Activated naive CD4-positive, alpha-beta T cell treated with anti-CD3 and anti-CD28 coated beads, Interleukin-2, amount 50 U/mL, for 16 hours (primary cell): Measurements from ENCODE around the gene CEMP1.

Experiments
- DNase-seq: peaks from one replicate; pipeline ENCODE4 v3.0.0-alpha.2; 2020

CEMP1 gene

GRCh38 chr16:2518823-2519710 is 12.1 kb downstream of the CEMP1 start:
- no peak for DNase-seq

- no peak for DNase-seq
Measured at GRCh38 chr16:2517954-2518605, 13.1 kb downstream of the CEMP1 start.

DNA sequence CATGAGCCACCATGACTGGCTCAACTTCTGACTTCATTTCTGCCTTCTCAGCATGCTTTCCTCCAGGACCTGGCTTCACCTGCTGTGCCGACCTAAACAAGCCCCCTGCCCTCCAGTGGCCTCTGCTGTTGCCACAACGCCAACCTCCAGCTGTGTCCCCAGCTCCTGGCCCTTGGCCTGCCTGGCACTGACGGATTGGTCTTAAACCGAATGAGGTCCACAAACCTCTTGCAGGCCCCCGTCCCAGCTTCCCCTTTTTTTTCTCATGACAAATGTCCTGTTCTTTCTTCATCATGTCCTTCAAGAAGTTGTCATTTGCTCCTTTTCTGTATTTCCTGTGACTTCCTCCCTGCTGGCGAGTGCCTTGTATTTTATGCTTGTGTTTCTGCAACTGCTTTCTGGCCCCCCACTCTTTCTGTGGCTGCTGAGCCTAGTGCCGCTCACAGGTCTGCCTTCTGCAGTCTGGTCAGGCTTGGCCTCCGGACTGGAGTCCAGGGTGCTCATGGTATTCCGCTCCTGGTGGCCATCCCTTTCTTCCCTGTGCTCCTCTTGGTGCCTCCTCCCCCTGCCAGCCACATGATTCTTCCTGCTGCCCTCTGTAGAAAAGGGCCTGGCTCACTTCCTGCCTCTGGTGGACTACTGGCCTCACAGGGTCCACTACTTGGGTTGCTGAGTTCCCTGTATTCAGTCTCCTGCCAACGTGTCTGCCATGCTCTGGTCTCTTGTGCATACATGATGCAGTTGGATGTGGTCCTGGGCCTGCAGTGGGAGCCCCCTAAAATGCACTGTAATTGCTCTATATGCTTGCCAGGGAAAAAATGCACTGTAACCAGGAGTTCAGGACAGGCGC is 14.6 kb downstream of the CEMP1 start:
- DNase-seq: no peak

- DNase-seq: no peak
Measured at GRCh38 chr16:2515180-2515851, 15.9 kb downstream of the CEMP1 start.

DNA sequence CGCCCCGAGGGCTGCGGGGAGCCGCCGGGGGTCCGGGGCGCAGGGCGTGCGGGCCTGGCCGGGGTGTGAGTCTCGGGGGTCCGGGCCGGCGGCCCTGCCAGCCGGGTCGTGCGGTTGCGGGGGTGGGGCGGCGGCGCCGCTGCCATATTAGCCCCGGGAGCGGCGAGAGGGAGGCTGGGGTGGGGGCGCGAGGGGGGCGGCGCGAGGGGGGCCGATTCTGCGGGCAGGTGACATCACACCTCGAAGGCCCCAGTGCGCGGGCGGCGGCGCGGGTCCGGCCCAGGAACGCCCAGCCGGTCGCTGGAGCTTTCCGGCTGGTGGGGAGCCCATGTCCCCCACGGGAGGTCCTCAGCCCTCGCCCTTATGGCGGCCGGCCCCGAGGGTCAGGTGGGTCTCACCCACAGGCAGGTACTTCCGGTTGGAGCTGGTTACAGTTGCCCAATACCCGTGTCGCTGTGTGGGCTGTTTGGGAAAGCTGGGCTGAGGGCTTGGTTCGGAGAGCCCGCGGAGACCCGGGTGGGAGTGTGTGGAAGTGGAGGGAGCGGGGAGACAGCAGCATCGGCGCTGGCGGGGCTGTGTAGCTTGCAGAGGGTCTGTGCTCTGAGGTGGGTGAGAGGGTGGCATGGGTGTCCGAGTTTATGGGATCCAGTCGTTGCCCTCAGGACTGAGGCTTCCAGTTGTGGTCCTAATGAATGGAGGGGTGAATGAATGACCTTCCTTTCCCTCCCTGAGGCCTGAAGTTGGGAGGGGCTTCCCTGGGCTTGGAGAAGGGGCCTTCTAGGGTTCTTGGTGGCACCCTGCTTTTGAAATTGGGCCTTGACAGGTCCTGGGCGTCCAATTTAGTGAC is 16.7 kb downstream of the CEMP1 start:
- DNase-seq: peak; percentile 36

- DNase-seq: peak; percentile 89
Measured at GRCh38 chr16:2513405-2514332, 17.5 kb downstream of the CEMP1 start, which contains the start of gene ATP6V0C. ATP6V0C (plus strand) TSS chr16:2513952; CDS start chr16:2514104, 152 bp downstream.

GRCh38 chr16:2512735-2513404 is 18.3 kb downstream of the CEMP1 start:
- no peak for DNase-seq

- DNase-seq: no peak
Measured at GRCh38 chr16:2511996-2512734, 19.0 kb downstream of the CEMP1 start.

DNA sequence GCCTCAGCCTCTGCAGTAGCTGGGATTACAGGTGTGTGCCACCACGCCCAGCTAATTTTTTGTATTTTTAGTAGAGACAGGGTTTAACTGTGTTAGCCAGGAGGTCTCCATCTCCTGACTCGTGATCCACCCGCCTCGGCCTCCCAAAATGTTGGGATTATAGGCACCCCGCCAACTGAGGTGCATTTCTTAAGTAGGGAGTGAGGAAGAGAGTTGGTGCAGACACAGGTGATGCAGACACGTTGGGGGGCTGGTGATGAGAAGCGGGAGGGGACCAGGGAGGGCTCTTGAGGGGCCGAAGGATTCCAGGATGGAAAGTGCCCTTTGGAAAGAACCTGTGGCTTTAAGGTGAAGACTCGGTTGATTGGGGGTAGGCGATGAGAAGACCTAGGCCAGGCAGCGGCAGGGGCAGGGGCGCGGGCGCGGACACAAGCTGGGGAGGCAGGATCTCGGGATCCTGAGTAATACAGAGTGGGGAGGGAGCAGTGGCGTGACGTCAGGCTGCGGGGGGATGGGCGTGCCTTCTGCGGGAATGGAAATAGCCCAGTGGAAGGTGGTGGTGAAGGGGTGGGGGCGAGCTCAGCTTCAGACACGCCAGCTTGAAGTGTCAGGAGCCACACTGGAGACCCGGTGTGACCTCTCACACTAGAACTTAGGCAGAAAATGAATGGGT is 19.9 kb downstream of the CEMP1 start:
- DNase-seq: no peak

DNA sequence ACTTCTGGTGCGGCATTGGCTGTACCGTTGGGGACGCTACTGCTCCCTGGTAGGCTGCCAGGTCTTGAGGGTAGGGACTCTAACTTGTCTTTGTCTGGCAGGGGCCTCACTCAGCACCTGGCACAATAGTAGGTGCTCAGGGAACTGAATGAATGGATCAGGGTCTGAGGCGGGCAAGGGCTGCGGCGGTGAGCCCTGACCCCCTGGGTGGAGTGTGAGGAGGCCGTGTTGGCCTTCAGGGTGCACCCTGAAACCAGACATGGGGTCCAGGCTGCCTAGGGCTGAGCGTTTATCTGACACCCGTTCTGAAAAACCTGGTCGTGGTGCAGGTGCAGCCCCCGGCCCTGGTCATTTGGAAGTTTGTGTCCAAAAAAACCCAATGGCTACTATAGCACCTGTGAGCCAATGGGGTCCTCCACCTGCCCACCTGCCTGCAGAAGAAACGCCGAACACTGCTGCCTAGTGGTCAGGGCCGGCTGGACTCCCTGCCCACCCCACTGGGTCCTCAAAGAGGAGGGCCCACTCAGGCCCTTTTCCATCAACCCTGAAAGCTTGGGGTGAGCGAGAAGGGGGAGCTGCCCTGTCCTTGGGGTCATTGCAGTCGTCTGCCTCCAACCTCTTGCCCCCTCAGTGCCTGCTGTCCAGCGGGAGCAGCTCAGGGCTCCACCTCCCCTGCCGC is 22.3 kb downstream of the CEMP1 start:
- no peak for DNase-seq

DNA sequence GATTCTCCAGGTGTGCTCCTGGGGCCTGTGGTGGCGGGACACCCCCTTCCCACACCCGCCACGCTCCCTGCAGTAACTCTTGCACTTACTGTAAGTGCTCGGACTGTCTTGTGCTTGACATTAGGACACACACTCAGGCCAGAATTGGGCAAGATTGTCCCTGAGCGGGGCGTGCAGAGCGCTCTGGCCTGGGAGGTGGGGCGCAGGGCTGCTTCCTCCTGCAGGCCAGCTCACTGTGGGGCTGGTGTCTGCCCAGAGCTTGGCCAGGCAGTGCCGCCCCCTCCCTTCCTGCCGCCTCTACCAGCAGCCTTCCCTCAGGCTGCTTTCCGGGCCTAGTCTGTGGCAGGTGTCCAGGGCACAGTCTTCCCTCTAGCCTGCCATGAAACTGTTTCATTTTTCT is 23.5 kb downstream of the CEMP1 start:
- DNase-seq: no peak

- DNase-seq: no peak
Measured at GRCh38 chr16:2507052-2507659, 24.1 kb downstream of the CEMP1 start.

- DNase-seq: no peak
Measured at GRCh38 chr16:2505695-2506094, 25.5 kb downstream of the CEMP1 start.

GRCh38 chr16:2501946-2502895 is 29.0 kb downstream of the CEMP1 start:
- DNase-seq: no peak

DNA sequence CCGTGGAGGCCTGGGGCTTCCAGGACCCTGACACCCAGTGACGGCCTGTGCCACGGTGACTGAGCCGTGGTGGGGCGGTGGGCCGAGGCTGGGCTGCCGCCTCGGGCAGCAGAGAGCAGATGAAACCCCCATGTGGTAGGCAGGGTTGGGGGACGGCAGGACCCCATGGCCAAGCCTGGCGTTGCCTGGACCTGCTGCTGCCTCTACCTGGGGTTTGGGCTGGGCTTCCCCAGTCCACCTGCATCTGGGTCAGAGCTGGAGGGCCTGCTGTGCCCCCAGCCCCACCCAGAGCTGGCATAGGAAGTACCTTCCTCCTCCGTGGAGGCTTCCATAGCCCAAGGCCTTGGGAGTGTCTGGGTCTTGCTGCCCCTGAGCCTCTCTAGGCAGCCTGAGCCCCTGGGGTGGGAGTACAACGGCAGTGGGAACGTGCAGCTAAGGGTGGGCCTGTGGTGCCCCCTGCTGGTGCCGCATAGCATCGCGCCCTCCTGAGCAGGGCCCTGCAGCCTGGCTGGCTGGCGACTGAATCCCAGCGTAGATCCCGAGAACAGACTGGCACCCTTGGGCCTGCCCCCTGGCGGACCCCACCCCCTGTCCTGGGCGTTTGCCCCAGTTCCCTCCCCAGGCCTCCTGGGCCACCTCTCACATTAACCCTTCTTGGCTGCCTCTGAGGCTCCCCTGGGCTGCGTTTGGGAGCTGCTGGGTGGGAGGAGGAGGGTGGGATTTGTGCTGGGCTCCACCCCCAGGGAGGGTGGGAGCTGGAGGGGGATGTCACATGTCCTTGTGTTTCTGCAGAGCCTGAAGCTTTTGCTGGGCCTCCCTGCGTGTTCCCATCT is 30.1 kb downstream of the CEMP1 start:
- DNase-seq: peak; percentile 81
